Brain microvascular endothelial cell (primary cell): ENCODE data around the gene RHOBTB3.

Experiments
- DNase-seq: peaks from one replicate; pipeline ENCODE4 v3.0.0-alpha.2; 2020
- H3K27ac ChIP-seq: fragments of 250-450 bp; sonication (Bioruptor Pico); 2 replicates; pipeline ENCODE4 v1.5.1; 2020; ENCODE audit warnings: mild to moderate bottlenecking, moderate library complexity
- H3K27me3 ChIP-seq: fragments of 250-450 bp; sonication (Bioruptor Pico); replicated peaks from 2 replicates; pipeline ENCODE4 v1.5.1; 2020; ENCODE audit warnings: mild to moderate bottlenecking
- H3K36me3 ChIP-seq: fragments of 250-450 bp; sonication (Bioruptor Pico); replicated peaks from 2 replicates; pipeline ENCODE4 v1.5.1; 2020; ENCODE audit warnings: mild to moderate bottlenecking
- H3K4me3 ChIP-seq: 2 replicates; pipeline ENCODE4 v1.5.1; 2011; ENCODE audit warnings: low read depth, mild to moderate bottlenecking, control low read depth, low read length, moderate library complexity
- CTCF ChIP-seq: IDR thresholded peaks from 2 replicates; pipeline ENCODE4 v1.5.1; 2011; ENCODE audit warnings: low read depth, mild to moderate bottlenecking, moderate library complexity, low read length, control low read depth, inconsistent platforms; ENCODE audit errors: missing control alignments
- in situ Hi-C: cut with HindIII; loops from 2 replicates; pipeline ENCODE4 v1.10.0; 2017; ENCODE audit warnings: low sequenced_read_pairs, low pct_ligation_motif_present

Gene RHOBTB3

GRCh38 chr5:95725937-95726810 is 5.0 kb upstream of the RHOBTB3 start:
- Histone ChIP-seq H3K36me3 (no peaks in the 10 kb centered on the region), H3K27ac (no peak overlapping the region), H3K27me3 (no peaks in the 10 kb centered on the region), H3K4me3 (no peak overlapping the region)
- TF ChIP-seq CTCF: no peak
- no peak for DNase-seq
- in situ Hi-C loops: no loop called here

GRCh38 chr5:95726811-95727763 is 4.0 kb upstream of the RHOBTB3 start:
- H3K27ac ChIP-seq: no peak overlapping the region
- no peak for TF ChIP-seq CTCF
- no peaks in the 10 kb centered on the region for H3K36me3 ChIP-seq
- H3K27me3 ChIP-seq: no peaks in the 10 kb centered on the region
- no peak overlapping the region for H3K4me3 ChIP-seq
- in situ Hi-C loops: no loop called here
- DNase-seq: no peak

GRCh38 chr5:95727764-95728191 is 3.4 kb upstream of the RHOBTB3 start:
- no peaks in the 10 kb centered on the region for H3K27me3 ChIP-seq
- DNase-seq: no peak
- H3K27ac ChIP-seq: no peak overlapping the region
- H3K4me3 ChIP-seq: no peak overlapping the region
- H3K36me3 ChIP-seq: no peaks in the 10 kb centered on the region
- in situ Hi-C loops: no loop called here
- no peak for TF ChIP-seq CTCF

GRCh38 chr5:95728494-95729114 is 2.5 kb upstream of the RHOBTB3 start:
- H3K36me3 ChIP-seq: no peaks in the 10 kb centered on the region
- no peak for DNase-seq
- TF ChIP-seq CTCF: no peak
- H3K27me3 ChIP-seq: no peaks in the 10 kb centered on the region
- no peak overlapping the region for H3K4me3 ChIP-seq
- in situ Hi-C loops: no loop called here
- H3K27ac ChIP-seq: no peak overlapping the region

- no peak for TF ChIP-seq CTCF
- no peaks in the 10 kb centered on the region for H3K27me3 ChIP-seq
- H3K27ac ChIP-seq: no peak overlapping the region
Measured at GRCh38 chr5:95729115-95730010, 1.8 kb upstream of the RHOBTB3 start.

More at GRCh38 chr5:95729115-95730010, 1.8 kb upstream of the RHOBTB3 start:
- Histone ChIP-seq H3K36me3 (no peaks in the 10 kb centered on the region), H3K4me3 (no peak overlapping the region)
- DNase-seq: no peak
- in situ Hi-C loops: no loop called here
